ENCODE data around the gene ADCY6. TPM values are rescaled to one million over a fixed set of nuclear protein-coding genes. Genes with fewer than 3 reads are reported as not detected.

The ADCY6 gene
- total and polyA plus RNA-seq, 3 experiments from 2014 or later = 0.04 to 0.37 TPM; not detected in 1

GRCh38 chr12:48787791-48788523, 932 bp downstream of the ADCY6 start:
- Mint-ChIP-seq H3K9me3 (no peaks in the 10 kb centered on the region), H3K4me3 (peak overlapping the region; percentile 21 to 80 (median 66)), H3K36me3 (no peaks in the 10 kb centered on the region), H3K4me1 (peaks cover 4 to 20% (median 4%) of the 10 kb centered on the region in 3 donors), H3K27ac (peak overlapping the region in 1 of 8 donors; percentile 34), H3K27me3 (peaks cover 28 to 58% of the 10 kb centered on the region in 2 donors)
- ChIA-PET CTCF (no interaction called here), POLR2A (no interaction called here)
- Histone ChIP-seq H3K27me3 (ENCODE audit: insufficient read depth, low read length, poor library complexity, severe bottlenecking) (peaks cover 15% of the 10 kb centered on the region), H3K36me3 (ENCODE audit: insufficient read depth, low read length) (no peaks in the 10 kb centered on the region), H3K4me3 (ENCODE audit: low read length) (no peak overlapping the region), H3K27ac (ENCODE audit: low read depth, low read length) (no peak overlapping the region), H3K4me1 (ENCODE audit: insufficient read depth, low read length) (no peaks in the 10 kb centered on the region), H3K9me3 (ENCODE audit: low read length) (no peaks in the 10 kb centered on the region)
- DNase-seq = no peak

- no peaks in the 10 kb centered on the region for H3K4me1 ChIP-seq (ENCODE audit: insufficient read depth, low read length)
Observed at GRCh38 chr12:48786591-48787544, 2.0 kb downstream of the ADCY6 start.

DNA sequence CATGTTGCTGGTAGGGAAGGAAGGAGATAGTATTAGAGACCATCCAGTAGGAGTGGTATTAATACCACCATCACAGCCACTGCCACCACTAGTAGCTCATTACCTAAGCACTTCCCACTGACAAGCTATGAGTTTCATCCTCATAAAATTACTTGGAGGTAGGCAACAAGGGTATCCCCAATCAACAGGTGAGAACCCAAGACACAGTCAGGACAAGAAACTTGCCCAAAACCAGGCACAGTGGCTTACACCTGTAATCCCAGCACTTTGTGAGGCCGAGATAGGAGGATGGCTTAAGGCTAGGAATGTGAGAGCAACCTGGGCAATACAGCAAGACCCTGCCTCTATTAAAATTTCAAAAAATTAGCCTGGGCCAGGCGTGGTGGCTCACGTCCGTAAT, 5.5 kb downstream of the ADCY6 start:
- no peaks in the 10 kb centered on the region for H3K9me3 ChIP-seq (ENCODE audit: low read length)
- no peaks in the 10 kb centered on the region for H3K36me3 ChIP-seq (ENCODE audit: insufficient read depth, low read length)
- ChIA-PET CTCF (interaction anchor here (1.2 kb wide), 2 partner anchors 12 to 30 kb away, joined by 3 to 4 read pairs; no protein-coding TSS in a partner anchor), POLR2A (no interaction called here)
- H3K4me3 Mint-ChIP-seq = no peak overlapping the region
- DNase-seq = no peak
- peaks cover 0 to 6% (median 2%) of the 10 kb centered on the region in 3 donors for H3K4me1 Mint-ChIP-seq
- peaks cover 8% of the 10 kb centered on the region for H3K27me3 ChIP-seq (ENCODE audit: insufficient read depth, low read length, poor library complexity, severe bottlenecking)
- H3K27ac Mint-ChIP-seq = no peak overlapping the region
- H3K27me3 Mint-ChIP-seq = peaks cover 15 to 53% of the 10 kb centered on the region in 2 donors
- H3K27ac ChIP-seq (ENCODE audit: low read depth, low read length) = no peak overlapping the region
- H3K4me3 ChIP-seq (ENCODE audit: low read length) = no peak overlapping the region
- no peaks in the 10 kb centered on the region for H3K4me1 ChIP-seq (ENCODE audit: insufficient read depth, low read length)
- H3K9me3 Mint-ChIP-seq = no peaks in the 10 kb centered on the region
- no peaks in the 10 kb centered on the region for H3K36me3 Mint-ChIP-seq

More at GRCh38 chr12:48786591-48787544, 2.0 kb downstream of the ADCY6 start:
- H3K27me3 Mint-ChIP-seq = peaks cover 28 to 62% of the 10 kb centered on the region in 2 donors
- no peak for DNase-seq
- Histone ChIP-seq H3K27ac (ENCODE audit: low read depth, low read length) (no peak overlapping the region), H3K9me3 (ENCODE audit: low read length) (no peaks in the 10 kb centered on the region), H3K36me3 (ENCODE audit: insufficient read depth, low read length) (no peaks in the 10 kb centered on the region), H3K27me3 (ENCODE audit: insufficient read depth, low read length, poor library complexity, severe bottlenecking) (peaks cover 15% of the 10 kb centered on the region), H3K4me3 (ENCODE audit: low read length) (no peak overlapping the region)
- peak overlapping the region in 1 of 8 donors; percentile 13 for H3K27ac Mint-ChIP-seq
- H3K9me3 Mint-ChIP-seq = no peaks in the 10 kb centered on the region
- no peaks in the 10 kb centered on the region for H3K36me3 Mint-ChIP-seq
- CTCF ChIA-PET = interaction anchor here (0.9 kb wide), 1 partner anchor 8 kb away, joined by 6 read pairs; no protein-coding TSS in a partner anchor
- peaks cover 4 to 20% (median 4%) of the 10 kb centered on the region in 3 donors for H3K4me1 Mint-ChIP-seq
- peak overlapping the region in 2 of 7 donors; percentile 2 to 24 for H3K4me3 Mint-ChIP-seq
- POLR2A ChIA-PET = no interaction called here

GRCh38 chr12:48782457-48783395, 6.2 kb downstream of the ADCY6 start:
- Mint-ChIP-seq H3K4me1 (no peaks in the 10 kb centered on the region), H3K27ac (no peak overlapping the region), H3K4me3 (no peak overlapping the region), H3K9me3 (no peaks in the 10 kb centered on the region), H3K27me3 (peaks cover 13 to 46% of the 10 kb centered on the region in 2 donors), H3K36me3 (no peaks in the 10 kb centered on the region)
- no peak overlapping the region for H3K27ac ChIP-seq (ENCODE audit: low read depth, low read length)
- peaks cover 1% of the 10 kb centered on the region for H3K27me3 ChIP-seq (ENCODE audit: insufficient read depth, low read length, poor library complexity, severe bottlenecking)
- H3K9me3 ChIP-seq (ENCODE audit: low read length) = no peaks in the 10 kb centered on the region
- ChIA-PET POLR2A (no interaction called here), CTCF (interaction anchor here (1.2 kb wide), 2 partner anchors 13 to 30 kb away, joined by 3 to 4 read pairs; no protein-coding TSS in a partner anchor)
- no peak overlapping the region for H3K4me3 ChIP-seq (ENCODE audit: low read length)
- no peak for DNase-seq
- no peaks in the 10 kb centered on the region for H3K36me3 ChIP-seq (ENCODE audit: insufficient read depth, low read length)
- no peaks in the 10 kb centered on the region for H3K4me1 ChIP-seq (ENCODE audit: insufficient read depth, low read length)

DNA sequence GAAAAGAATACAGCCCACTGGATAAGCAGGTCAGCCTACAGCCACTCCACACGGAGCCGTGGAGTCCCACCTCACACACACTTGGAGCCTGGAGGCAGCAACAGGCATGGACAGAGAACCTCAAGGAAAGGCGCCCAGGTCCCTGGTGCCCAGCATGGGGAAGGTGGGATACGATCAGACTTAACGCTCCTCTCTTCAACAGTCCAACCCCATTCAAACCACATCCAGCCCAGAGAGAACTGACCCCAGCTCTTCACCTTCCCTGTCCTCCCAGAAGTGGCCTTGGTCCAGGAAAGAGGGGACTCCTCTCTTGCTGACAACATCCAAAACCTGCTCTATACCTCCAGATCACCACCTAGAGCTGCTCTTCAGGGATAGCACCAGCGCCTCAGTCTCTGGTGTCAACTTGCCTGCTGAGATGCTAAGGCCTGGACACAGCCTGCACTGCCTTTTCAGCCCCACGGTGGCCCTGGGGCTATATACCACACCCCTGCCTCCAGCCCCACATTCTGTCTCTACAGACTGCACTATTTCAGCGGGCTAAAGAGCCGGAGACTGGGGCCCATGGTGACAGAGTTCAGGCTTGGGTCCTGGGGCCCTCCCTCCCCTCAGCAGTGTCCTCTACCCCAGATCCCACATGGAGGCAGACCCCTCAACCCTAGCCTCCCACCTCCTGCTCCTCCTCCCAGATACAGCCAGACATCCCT, 7.0 kb downstream of the ADCY6 start:
- ChIA-PET POLR2A (no interaction called here), CTCF (no interaction called here)
- no peaks in the 10 kb centered on the region for H3K27me3 ChIP-seq (ENCODE audit: insufficient read depth, low read length, poor library complexity, severe bottlenecking)
- no peak overlapping the region for H3K4me3 Mint-ChIP-seq
- peaks cover 9 to 38% of the 10 kb centered on the region in 2 donors for H3K27me3 Mint-ChIP-seq
- H3K4me1 Mint-ChIP-seq = no peaks in the 10 kb centered on the region
- no peaks in the 10 kb centered on the region for H3K9me3 ChIP-seq (ENCODE audit: low read length)
- no peak overlapping the region for H3K4me3 ChIP-seq (ENCODE audit: low read length)
- no peaks in the 10 kb centered on the region for H3K4me1 ChIP-seq (ENCODE audit: insufficient read depth, low read length)
- DNase-seq = no peak
- no peaks in the 10 kb centered on the region for H3K9me3 Mint-ChIP-seq
- no peaks in the 10 kb centered on the region for H3K36me3 Mint-ChIP-seq
- no peak overlapping the region for H3K27ac Mint-ChIP-seq
- no peak overlapping the region for H3K27ac ChIP-seq (ENCODE audit: low read depth, low read length)
- no peaks in the 10 kb centered on the region for H3K36me3 ChIP-seq (ENCODE audit: insufficient read depth, low read length)

DNA sequence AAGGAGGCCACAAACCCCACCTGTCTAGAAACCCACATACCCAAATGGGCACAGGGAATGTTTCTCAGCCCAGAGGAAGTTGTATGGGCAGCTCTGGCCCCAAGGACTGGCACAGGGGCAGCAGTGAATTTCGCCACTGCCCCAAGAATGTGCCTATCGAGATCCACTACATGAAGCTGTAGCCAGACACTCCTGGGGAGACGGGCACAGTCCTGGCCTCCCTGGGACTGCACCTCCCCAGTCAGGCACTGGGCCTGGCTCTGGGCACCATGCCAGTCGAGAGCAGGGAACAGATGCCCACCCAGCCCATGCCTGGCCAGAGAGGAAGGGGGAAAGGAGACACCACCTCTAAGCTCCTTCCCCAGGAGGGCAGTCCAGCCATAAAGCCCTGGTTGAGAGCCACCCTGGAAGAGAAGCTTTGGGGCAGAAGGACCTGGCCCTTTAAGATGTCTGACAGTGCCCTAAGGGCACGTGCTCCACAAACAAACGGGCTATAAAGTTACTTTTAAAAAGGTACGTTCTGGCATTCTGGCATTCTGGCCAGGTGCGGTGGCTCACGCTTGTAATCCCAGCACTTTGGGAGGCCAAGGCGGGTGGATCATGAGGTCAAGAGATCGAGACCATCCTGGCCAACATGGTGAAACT, 8.4 kb downstream of the ADCY6 start:
- ChIA-PET CTCF (interaction anchor here (1.1 to 1.5 kb wide), 2 partner anchors 15 to 27 kb away, joined by 4 read pairs; no protein-coding TSS in a partner anchor), POLR2A (interaction anchor here (0.7 kb wide), 1 partner anchor 40 kb away, joined by 7 read pairs; no protein-coding TSS in a partner anchor)
- H3K4me3 ChIP-seq (ENCODE audit: low read length) = no peak overlapping the region
- H3K4me3 Mint-ChIP-seq = no peak overlapping the region
- H3K4me1 Mint-ChIP-seq = no peaks in the 10 kb centered on the region
- no peaks in the 10 kb centered on the region for H3K36me3 Mint-ChIP-seq
- DNase-seq = no peak
- H3K4me1 ChIP-seq (ENCODE audit: insufficient read depth, low read length) = no peaks in the 10 kb centered on the region
- no peaks in the 10 kb centered on the region for H3K9me3 ChIP-seq (ENCODE audit: low read length)
- H3K36me3 ChIP-seq (ENCODE audit: insufficient read depth, low read length) = no peaks in the 10 kb centered on the region
- no peak overlapping the region for H3K27ac Mint-ChIP-seq
- H3K9me3 Mint-ChIP-seq = no peaks in the 10 kb centered on the region
- H3K27ac ChIP-seq (ENCODE audit: low read depth, low read length) = no peak overlapping the region
- H3K27me3 ChIP-seq (ENCODE audit: insufficient read depth, low read length, poor library complexity, severe bottlenecking) = no peaks in the 10 kb centered on the region
- peaks cover 6 to 25% of the 10 kb centered on the region in 2 donors for H3K27me3 Mint-ChIP-seq

DNA sequence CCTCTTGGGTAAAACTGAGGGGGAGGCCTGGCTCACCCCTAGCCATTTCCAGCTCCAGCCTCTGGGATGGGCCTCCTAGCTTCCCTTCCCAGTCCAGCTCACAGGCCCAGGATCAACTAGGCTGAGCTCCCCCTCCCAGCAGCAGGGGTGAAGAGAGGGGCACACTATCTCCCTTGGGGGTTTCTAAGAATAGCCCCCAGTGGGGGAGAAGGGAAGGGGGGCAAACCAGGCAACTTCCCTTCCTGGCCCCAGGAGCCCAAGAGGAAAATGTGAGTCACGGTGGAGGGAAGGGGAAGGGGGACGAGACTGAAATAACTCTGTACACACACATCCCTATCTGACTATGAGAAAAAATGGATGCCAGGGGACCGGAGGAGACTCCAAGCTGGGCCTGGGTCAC, 9.0 kb downstream of the ADCY6 start:
- Mint-ChIP-seq H3K4me3 (no peak overlapping the region), H3K27me3 (peaks cover 3 to 21% of the 10 kb centered on the region in 2 donors), H3K36me3 (no peaks in the 10 kb centered on the region), H3K27ac (no peak overlapping the region), H3K9me3 (no peaks in the 10 kb centered on the region), H3K4me1 (no peaks in the 10 kb centered on the region)
- no peak for DNase-seq
- Histone ChIP-seq H3K27me3 (ENCODE audit: insufficient read depth, low read length, poor library complexity, severe bottlenecking) (no peaks in the 10 kb centered on the region), H3K27ac (ENCODE audit: low read depth, low read length) (no peak overlapping the region), H3K4me1 (ENCODE audit: insufficient read depth, low read length) (no peaks in the 10 kb centered on the region), H3K36me3 (ENCODE audit: insufficient read depth, low read length) (no peaks in the 10 kb centered on the region), H3K4me3 (ENCODE audit: low read length) (no peak overlapping the region), H3K9me3 (ENCODE audit: low read length) (no peaks in the 10 kb centered on the region)
- POLR2A ChIA-PET = no interaction called here
- CTCF ChIA-PET = interaction anchor here (1.1 to 1.5 kb wide), 3 partner anchors 15 to 27 kb away, joined by 3 to 4 read pairs (median 4); no protein-coding TSS in a partner anchor
